ENCODE data around the gene MTHFSD.

- TF ChIP-seq PKNOX1 (IDR thresholded peaks at IDR 0.05) (no peak), BHLHE40 (IDR thresholded peaks at IDR 0.05; ENCODE audit: borderline replicate concordance) (no peak)
Measured at GRCh38 chr16:86491640-86492023, 63.4 kb downstream of the MTHFSD start.
